ENCODE measurements around the gene MUSTN1. TPM values are rescaled to one million over a fixed set of nuclear protein-coding genes. Genes with fewer than 3 reads are reported as not detected.
A peak's percentile ranks its signal among the peaks of the same experiment; 100 is the strongest.

Gene MUSTN1
- total and polyA plus RNA-seq, 2 of the 13 experiments (the other 11 are each of a cell fraction or from before 2014, with no cell fraction given): 0.84 to 1.4 TPM

- TF ChIP-seq HNF1A (IDR thresholded peaks at IDR 0.05; ENCODE audit: low read depth) (no peak), HNF1A (CRISPR knock-in tag; IDR thresholded peaks at IDR 0.05; ENCODE audit: borderline replicate concordance) (peak; percentile 26; the same call in 1 of the 2 replicates), ZNF546 (CRISPR knock-in tag; conservative IDR thresholded peaks at IDR 0.05) (no peak), LBX2 (CRISPR knock-in tag; IDR thresholded peaks at IDR 0.05; ENCODE audit: borderline replicate concordance) (no peak), ZNF777 (CRISPR knock-in tag; IDR thresholded peaks at IDR 0.05) (no peak), SOX6 (IDR thresholded peaks at IDR 0.05) (no peak), SOX6 (CRISPR knock-in tag; IDR thresholded peaks at IDR 0.05) (peak; percentile 93), TRAFD1 (CRISPR knock-in tag; IDR thresholded peaks at IDR 0.05; ENCODE audit: borderline replicate concordance) (no peak), SOX5 (CRISPR knock-in tag; IDR thresholded peaks at IDR 0.05; ENCODE audit: borderline replicate concordance) (peak; percentile 77), ZNF646 (CRISPR knock-in tag; IDR thresholded peaks at IDR 0.05) (no peak), ZBTB34 (CRISPR knock-in tag; IDR thresholded peaks at IDR 0.05) (no peak), SP5 (CRISPR knock-in tag; IDR thresholded peaks at IDR 0.05; ENCODE audit: borderline replicate concordance, low read depth) (peak; percentile 72; the same call in 1 of the 2 replicates), ZNF3 (CRISPR knock-in tag; IDR thresholded peaks at IDR 0.05) (no peak), ZNF263 (CRISPR knock-in tag; IDR thresholded peaks at IDR 0.05) (no peak), ZNF136 (CRISPR knock-in tag; IDR thresholded peaks at IDR 0.05; ENCODE audit: low read depth) (no peak), KLF12 (CRISPR knock-in tag; IDR thresholded peaks at IDR 0.05; ENCODE audit: borderline replicate concordance) (no peak), ZNF432 (CRISPR knock-in tag; IDR thresholded peaks at IDR 0.05; ENCODE audit: borderline replicate concordance) (no peak)
These were observed 10.3 kb upstream of the MUSTN1 start (continued) for GRCh38 chr3:52845157-52845556.
